ENCODE results near the gene RNF166. TPM values are rescaled to one million over a fixed set of nuclear protein-coding genes. Genes with fewer than 3 reads are reported as not detected.

The RNF166 gene
- total RNA-seq, 1 donor from 2014 or later = 26.5 TPM

DNA sequence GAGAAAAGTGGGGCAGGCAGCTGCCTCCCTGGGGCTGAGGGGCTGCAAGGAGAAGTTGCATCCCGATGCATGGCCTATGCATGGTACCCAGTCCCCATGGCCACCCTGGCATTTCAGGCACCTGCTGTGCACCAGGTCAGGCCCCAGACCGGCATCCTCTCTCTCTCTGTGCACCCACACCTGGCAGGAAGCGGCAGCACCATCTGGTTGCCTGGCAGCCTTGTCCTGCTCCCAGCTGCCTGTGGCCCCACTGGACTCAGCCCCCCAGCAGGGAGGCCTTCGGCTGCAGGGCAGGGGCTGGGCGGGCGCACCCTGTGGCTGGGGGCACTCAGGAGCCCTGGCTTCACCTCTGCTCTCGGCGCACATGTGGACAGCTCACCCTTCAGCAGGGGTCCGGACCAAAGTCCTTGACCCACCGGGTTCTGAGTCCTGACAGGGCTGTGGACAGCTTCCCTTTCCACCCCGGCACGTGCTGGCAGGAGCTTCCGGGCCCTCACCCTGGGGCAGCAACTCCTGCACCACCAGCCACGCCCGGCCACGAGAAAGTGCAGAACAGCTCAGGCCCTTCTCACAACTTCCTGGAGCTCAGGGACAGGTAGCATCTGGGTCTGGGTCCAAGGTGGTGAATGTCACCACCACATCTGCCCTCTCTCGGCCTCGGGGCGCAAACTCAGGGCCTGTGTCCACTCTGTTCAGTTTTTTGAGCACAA, 36.8 kb upstream of the RNF166 start:
- peaks cover 1% of the 10 kb centered on the region for H3K4me1 Mint-ChIP-seq (ENCODE audit: low read depth, unreplicated experiment)
- TF ChIP-seq, protein P1, sequence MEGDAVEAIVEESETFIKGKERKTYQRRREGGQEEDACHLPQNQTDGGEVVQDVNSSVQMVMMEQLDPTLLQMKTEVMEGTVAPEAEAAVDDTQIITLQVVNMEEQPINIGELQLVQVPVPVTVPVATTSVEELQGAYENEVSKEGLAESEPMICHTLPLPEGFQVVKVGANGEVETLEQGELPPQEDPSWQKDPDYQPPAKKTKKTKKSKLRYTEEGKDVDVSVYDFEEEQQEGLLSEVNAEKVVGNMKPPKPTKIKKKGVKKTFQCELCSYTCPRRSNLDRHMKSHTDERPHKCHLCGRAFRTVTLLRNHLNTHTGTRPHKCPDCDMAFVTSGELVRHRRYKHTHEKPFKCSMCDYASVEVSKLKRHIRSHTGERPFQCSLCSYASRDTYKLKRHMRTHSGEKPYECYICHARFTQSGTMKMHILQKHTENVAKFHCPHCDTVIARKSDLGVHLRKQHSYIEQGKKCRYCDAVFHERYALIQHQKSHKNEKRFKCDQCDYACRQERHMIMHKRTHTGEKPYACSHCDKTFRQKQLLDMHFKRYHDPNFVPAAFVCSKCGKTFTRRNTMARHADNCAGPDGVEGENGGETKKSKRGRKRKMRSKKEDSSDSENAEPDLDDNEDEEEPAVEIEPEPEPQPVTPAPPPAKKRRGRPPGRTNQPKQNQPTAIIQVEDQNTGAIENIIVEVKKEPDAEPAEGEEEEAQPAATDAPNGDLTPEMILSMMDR (IDR thresholded peaks at IDR 0.05; ENCODE audit: partially characterized antibody, unreplicated experiment) = no peak
- H3K4me3 Mint-ChIP-seq (ENCODE audit: unreplicated experiment) = no peak overlapping the region
- peaks cover 9% of the 10 kb centered on the region for H3K9me3 Mint-ChIP-seq (ENCODE audit: unreplicated experiment)
- H3K36me3 Mint-ChIP-seq (ENCODE audit: unreplicated experiment) = no peaks in the 10 kb centered on the region
- H3K27ac Mint-ChIP-seq (ENCODE audit: unreplicated experiment) = no peak overlapping the region
- peaks cover 10% of the 10 kb centered on the region for H3K27me3 Mint-ChIP-seq (ENCODE audit: unreplicated experiment)
- no peak for DNase-seq

DNA sequence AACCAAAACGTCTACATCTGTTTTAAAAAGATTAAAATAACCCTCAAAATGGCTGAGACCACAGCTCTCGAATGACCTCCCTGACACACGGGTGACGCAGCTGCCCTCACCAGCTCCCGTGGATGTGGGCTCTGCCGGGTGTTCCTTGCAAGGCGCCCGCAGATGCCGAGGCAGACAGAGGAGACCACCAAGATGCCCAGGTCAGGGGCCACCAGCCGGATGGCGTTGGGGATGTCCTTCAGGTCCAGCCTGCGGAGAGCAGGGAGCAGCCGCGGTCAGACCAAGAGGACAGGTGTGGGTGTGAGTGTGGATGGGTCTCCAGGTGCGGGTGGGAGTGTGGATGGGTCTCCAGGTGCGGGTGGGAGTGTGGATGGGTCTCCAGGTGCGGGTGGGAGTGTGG, 35.2 kb upstream of the RNF166 start:
- H3K4me3 Mint-ChIP-seq (ENCODE audit: unreplicated experiment) = no peak overlapping the region
- DNase-seq = no peak

DNA sequence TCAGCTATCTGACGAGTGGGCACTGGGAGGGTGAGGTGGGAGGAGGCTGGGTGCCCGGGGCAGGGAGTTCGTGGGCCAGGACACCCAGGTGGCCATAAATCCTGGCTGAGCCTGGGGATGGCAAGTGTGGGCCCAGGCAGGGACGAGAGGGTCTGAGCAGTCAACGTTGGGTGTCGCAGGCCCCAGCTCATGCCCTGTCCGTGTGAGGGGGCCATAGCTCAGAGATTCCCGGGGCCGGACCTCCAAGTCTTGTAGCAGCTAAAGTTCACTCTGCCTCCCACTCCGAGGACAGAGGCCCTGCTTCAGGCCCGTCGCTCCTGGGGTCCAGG, 34.5 kb upstream of the RNF166 start:
- H3K27ac Mint-ChIP-seq (ENCODE audit: unreplicated experiment) = no peak overlapping the region
- peaks cover 1% of the 10 kb centered on the region for H3K4me1 Mint-ChIP-seq (ENCODE audit: low read depth, unreplicated experiment)
- peaks cover 4% of the 10 kb centered on the region for H3K27me3 Mint-ChIP-seq (ENCODE audit: unreplicated experiment)
- no peak overlapping the region for H3K4me3 Mint-ChIP-seq (ENCODE audit: unreplicated experiment)
- H3K36me3 Mint-ChIP-seq (ENCODE audit: unreplicated experiment) = no peaks in the 10 kb centered on the region
- peaks cover 9% of the 10 kb centered on the region for H3K9me3 Mint-ChIP-seq (ENCODE audit: unreplicated experiment)
- TF ChIP-seq, protein P1 (IDR thresholded peaks at IDR 0.05; ENCODE audit: partially characterized antibody, unreplicated experiment) = no peak
- no peak for DNase-seq

More for the DNA sequence above, 35.2 kb upstream of the RNF166 start:
- Mint-ChIP-seq H3K27ac (ENCODE audit: unreplicated experiment) (no peak overlapping the region), H3K9me3 (ENCODE audit: unreplicated experiment) (peaks cover 9% of the 10 kb centered on the region), H3K27me3 (ENCODE audit: unreplicated experiment) (peaks cover 4% of the 10 kb centered on the region), H3K36me3 (ENCODE audit: unreplicated experiment) (no peaks in the 10 kb centered on the region), H3K4me1 (ENCODE audit: low read depth, unreplicated experiment) (peaks cover 1% of the 10 kb centered on the region)
- TF ChIP-seq, protein P1 (IDR thresholded peaks at IDR 0.05; ENCODE audit: partially characterized antibody, unreplicated experiment) = no peak

DNA sequence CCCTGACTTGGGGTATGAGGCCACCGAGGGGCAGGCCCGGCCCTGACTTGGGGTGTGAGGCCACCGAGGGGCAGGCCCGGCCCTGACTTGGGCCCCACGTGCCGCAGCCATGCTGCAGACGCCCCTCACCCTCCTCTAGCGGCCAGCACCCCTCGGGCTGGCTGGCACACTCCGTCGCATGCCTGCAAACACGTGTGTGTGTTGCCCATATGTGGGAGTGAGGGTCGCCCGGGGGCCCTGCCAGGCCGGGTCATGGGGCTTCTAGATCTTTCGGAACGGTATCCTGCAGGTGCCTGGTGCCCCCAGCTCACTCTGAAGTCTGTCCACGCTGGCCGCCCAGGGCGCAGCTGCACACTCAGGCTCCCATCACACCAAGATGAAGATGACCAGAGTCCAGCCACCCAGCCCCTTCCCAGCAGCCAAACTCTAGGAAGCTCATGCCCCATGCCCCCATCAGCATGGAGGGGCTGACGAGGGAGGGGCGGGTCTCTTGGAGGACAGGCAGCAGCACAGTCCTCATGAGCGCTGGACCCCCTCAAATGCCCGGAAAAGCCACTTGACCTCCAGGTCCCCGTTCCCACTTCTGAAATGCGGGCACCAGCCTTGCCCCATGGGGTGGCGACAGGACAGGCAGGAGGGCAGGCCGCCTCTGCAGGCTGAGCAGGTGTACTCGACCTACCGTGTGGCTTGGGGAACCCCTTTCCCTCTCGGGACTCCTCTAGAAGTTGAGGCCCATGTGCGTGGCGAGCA, 33.9 kb upstream of the RNF166 start:
- Mint-ChIP-seq H3K27me3 (ENCODE audit: unreplicated experiment) (peaks cover 4% of the 10 kb centered on the region), H3K36me3 (ENCODE audit: unreplicated experiment) (no peaks in the 10 kb centered on the region), H3K9me3 (ENCODE audit: unreplicated experiment) (peaks cover 11% of the 10 kb centered on the region), H3K27ac (ENCODE audit: unreplicated experiment) (no peak overlapping the region), H3K4me3 (ENCODE audit: unreplicated experiment) (no peak overlapping the region), H3K4me1 (ENCODE audit: low read depth, unreplicated experiment) (peaks cover 1% of the 10 kb centered on the region)
- no peak for DNase-seq
- TF ChIP-seq, protein P1 (IDR thresholded peaks at IDR 0.05; ENCODE audit: partially characterized antibody, unreplicated experiment) = no peak
